WERI-Rb-1 (cell line): ENCODE data around the gene TLN1.
A peak's percentile ranks its signal among the peaks of the same experiment; 100 is the strongest.

Experiments
- DNase-seq: peaks from one replicate; pipeline ENCODE4 v3.0.0-alpha.2; 2020
- H3K27ac ChIP-seq: fragments of 250-450 bp; sonication (Bioruptor Pico); 2 replicates; pipeline ENCODE4 v1.5.1; 2020; ENCODE audit warnings: mild to moderate bottlenecking, moderate library complexity
- H3K27me3 ChIP-seq: fragments of 250-450 bp; sonication (Bioruptor Pico); 2 replicates; pipeline ENCODE4 v1.5.1; 2021; ENCODE audit warnings: mild to moderate bottlenecking, low read depth, moderate library complexity; ENCODE audit not compliant: insufficient read depth, severe bottlenecking
- H3K36me3 ChIP-seq: fragments of 250-450 bp; sonication (Bioruptor Pico); 2 replicates; pipeline ENCODE4 v1.5.1; 2020; ENCODE audit warnings: mild to moderate bottlenecking, moderate library complexity
- H3K4me3 ChIP-seq: 2 replicates; pipeline ENCODE4 v1.5.1; 2011; ENCODE audit warnings: low read depth, mild to moderate bottlenecking, control low read depth, low read length
- H3K9me3 ChIP-seq: fragments of 250-450 bp; sonication (Bioruptor Pico); 2 replicates; pipeline ENCODE4 v1.5.1; 2021; ENCODE audit warnings: mild to moderate bottlenecking, moderate library complexity; ENCODE audit not compliant: severe bottlenecking
- CTCF ChIP-seq: IDR thresholded peaks from 2 replicates; pipeline ENCODE4 v1.5.1; 2011; ENCODE audit warnings: low read depth, mild to moderate bottlenecking, control low read depth, inconsistent platforms, low read length

The TLN1 gene

GRCh38 chr9:35731415-35732184 is 395 bp downstream of the TLN1 start:
- Histone ChIP-seq H3K36me3 (peaks cover 30% of the 10 kb centered on the region), H3K27ac (peak overlapping the region; percentile 83)

DNA sequence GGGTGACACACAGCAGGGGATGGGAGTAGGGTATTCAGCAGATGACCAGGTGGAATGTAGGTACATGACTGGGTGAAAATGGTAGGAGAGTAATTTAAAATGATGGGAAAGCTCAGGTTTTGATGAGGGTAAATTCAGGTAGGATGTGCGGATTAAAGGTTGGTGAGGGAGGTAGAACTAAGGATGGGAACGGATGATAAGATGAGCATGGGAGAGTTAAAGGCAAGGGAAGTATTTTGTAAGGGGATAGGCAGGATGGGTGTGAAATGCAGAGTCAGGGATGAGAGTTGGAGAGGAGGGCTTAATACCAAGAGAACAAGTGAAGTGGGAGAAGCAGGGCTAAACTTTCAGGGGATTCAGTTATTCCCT is 1.5 kb downstream of the TLN1 start:
- Histone ChIP-seq H3K27ac (no peak overlapping the region), H3K9me3 (no peaks in the 10 kb centered on the region), H3K4me3 (no peak overlapping the region), H3K36me3 (peaks cover 24% of the 10 kb centered on the region), H3K27me3 (no peaks in the 10 kb centered on the region)
- TF ChIP-seq CTCF, result no peak
- no peak for DNase-seq

More at GRCh38 chr9:35731415-35732184, 395 bp downstream of the TLN1 start:
- DNase-seq, result no peak
- TF ChIP-seq CTCF, result no peak
- Histone ChIP-seq H3K27me3 (no peaks in the 10 kb centered on the region), H3K4me3 (peak overlapping the region; percentile 57), H3K9me3 (no peaks in the 10 kb centered on the region)

DNA sequence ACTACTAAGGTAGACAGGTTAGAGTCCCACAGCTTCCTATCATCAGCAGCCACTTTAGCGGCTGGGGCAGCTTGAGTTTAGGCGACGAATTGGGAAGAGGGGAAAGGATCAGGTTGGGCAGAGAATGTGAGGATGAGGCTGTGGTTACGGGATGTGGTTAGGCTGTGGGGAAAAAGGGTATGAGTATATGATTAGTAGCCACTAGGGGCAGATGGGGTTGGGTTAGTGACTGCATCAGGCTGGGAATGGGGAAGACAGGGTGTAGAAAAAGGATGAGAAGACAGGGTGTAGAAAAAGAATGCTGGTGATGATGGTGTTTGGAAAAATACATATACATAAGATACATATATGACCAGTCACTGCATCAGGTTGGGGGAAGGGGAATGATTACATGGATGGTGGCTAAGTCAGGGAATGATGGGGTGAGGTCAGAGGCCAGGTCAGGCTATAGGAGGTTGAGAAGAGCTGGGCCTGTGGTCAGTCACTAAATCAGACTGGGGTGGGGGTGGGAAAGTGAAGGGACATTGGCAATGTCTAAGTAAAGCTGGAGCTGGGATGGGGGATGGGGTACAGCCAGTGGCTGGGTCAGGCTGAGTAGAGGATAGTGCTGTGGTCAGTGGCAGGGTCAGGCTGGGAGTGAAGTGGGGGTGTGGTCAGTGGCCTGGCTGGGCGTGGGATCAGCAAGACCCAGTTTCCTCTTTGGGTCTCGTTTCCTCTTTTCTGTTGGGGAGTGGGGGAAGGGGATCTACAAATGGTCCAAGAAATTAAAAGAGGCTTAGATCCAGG is 2.1 kb downstream of the TLN1 start:
- Histone ChIP-seq H3K27me3 (no peaks in the 10 kb centered on the region), H3K9me3 (no peaks in the 10 kb centered on the region), H3K27ac (no peak overlapping the region), H3K36me3 (peaks cover 23% of the 10 kb centered on the region), H3K4me3 (no peak overlapping the region)
- TF ChIP-seq CTCF, result peak; percentile 50
- peak; percentile 20 for DNase-seq

DNA sequence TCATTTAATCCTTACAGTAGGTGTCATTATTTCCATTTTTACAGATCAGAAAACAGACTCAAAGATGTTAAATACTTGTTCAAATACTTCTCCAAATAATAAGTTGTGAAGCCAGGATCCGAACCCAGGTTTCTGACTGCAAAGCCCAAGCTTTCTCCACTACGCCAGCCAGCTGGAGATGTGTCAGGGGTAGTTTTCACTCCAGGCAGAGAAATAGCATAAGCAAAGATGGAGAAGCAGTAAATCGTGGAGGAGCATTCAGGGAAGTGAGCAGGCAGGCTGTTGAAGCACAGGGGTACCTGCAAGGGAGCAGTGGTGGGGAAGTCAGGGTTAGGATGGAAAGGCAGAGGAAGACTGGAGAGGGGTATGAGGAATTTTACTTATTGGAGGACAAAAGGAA is 2.9 kb downstream of the TLN1 start:
- Histone ChIP-seq H3K9me3 (no peaks in the 10 kb centered on the region), H3K4me3 (no peak overlapping the region), H3K27ac (no peak overlapping the region), H3K36me3 (peaks cover 23% of the 10 kb centered on the region), H3K27me3 (no peaks in the 10 kb centered on the region)
- TF ChIP-seq CTCF, result no peak
- DNase-seq, result no peak

- no peak for TF ChIP-seq CTCF
- H3K27me3 ChIP-seq, result no peaks in the 10 kb centered on the region
- no peak for DNase-seq
- no peaks in the 10 kb centered on the region for H3K9me3 ChIP-seq
- H3K4me3 ChIP-seq, result no peak overlapping the region
- peaks cover 31% of the 10 kb centered on the region for H3K36me3 ChIP-seq
- H3K27ac ChIP-seq, result no peak overlapping the region
Observed at GRCh38 chr9:35728041-35728971, 3.7 kb downstream of the TLN1 start.
